Panc1 (cell line): ENCODE results near the gene SLC27A4.

Experiments used
- POLR2AphosphoS5 ChIP-seq: IDR thresholded peaks from 2 replicates; pipeline ENCODE4 v1.6.1; 2012; ENCODE audit warnings: mild to moderate bottlenecking, low read depth, low read length, moderate library complexity
- TF ChIP-seq, protein P1 (sequence below): fragments of 450-650 bp; IDR thresholded peaks from 2 replicates; pipeline ENCODE4 v1.5.1; 2017; ENCODE audit warnings: mild to moderate bottlenecking

DNA sequence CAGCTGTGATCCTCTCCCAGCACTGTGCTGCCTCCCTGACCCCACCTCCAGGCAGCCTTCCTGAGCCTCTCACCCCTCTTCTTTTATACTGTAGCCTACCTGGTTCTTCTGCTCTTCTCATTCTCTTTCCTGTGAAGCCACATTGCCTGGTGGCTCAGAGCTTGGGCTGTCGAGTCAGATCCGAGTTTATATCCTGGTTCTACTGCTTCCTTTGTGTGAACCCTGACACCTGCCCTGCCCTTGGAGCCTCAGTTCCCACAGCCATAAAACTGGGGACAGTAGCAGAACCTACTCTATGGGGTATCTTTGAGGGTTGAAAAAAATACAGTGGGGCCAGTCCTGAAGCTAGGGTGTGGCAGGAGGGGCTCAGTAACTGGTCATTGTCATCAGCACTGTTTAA is 8.8 kb downstream of the SLC27A4 start:
- TF ChIP-seq POLR2AphosphoS5: no peak
- TF ChIP-seq, protein P1, sequence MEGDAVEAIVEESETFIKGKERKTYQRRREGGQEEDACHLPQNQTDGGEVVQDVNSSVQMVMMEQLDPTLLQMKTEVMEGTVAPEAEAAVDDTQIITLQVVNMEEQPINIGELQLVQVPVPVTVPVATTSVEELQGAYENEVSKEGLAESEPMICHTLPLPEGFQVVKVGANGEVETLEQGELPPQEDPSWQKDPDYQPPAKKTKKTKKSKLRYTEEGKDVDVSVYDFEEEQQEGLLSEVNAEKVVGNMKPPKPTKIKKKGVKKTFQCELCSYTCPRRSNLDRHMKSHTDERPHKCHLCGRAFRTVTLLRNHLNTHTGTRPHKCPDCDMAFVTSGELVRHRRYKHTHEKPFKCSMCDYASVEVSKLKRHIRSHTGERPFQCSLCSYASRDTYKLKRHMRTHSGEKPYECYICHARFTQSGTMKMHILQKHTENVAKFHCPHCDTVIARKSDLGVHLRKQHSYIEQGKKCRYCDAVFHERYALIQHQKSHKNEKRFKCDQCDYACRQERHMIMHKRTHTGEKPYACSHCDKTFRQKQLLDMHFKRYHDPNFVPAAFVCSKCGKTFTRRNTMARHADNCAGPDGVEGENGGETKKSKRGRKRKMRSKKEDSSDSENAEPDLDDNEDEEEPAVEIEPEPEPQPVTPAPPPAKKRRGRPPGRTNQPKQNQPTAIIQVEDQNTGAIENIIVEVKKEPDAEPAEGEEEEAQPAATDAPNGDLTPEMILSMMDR: no peak
